Endothelial cell (in vitro differentiated cells): ENCODE results near the gene RTL1. TPM values are rescaled to one million over a fixed set of nuclear protein-coding genes. Genes with fewer than 3 reads are reported as not detected.

Experiments used
- DNase-seq: peaks from one replicate; pipeline ENCODE4 v3.0.0; 2021; ENCODE audit warnings: low spot score
- H3K27ac Mint-ChIP-seq: one replicate; pipeline ENCODE4 v1.8.0; 2021; ENCODE audit warnings: mixed read lengths, inconsistent platforms; ENCODE audit not compliant: unreplicated experiment
- H3K27me3 Mint-ChIP-seq: one replicate; pipeline ENCODE4 v1.8.0; 2021; ENCODE audit warnings: mild to moderate bottlenecking, moderate library complexity, mixed read lengths, inconsistent platforms; ENCODE audit not compliant: unreplicated experiment
- H3K36me3 Mint-ChIP-seq: one replicate; pipeline ENCODE4 v1.8.0; 2021; ENCODE audit warnings: mild to moderate bottlenecking, low read depth, mixed read lengths, inconsistent platforms; ENCODE audit not compliant: unreplicated experiment
- H3K4me1 Mint-ChIP-seq: one replicate; pipeline ENCODE4 v1.8.0; 2021; ENCODE audit warnings: mild to moderate bottlenecking, mixed read lengths, inconsistent platforms; ENCODE audit not compliant: unreplicated experiment
- H3K4me3 Mint-ChIP-seq: one replicate; pipeline ENCODE4 v1.8.0; 2021; ENCODE audit warnings: mild to moderate bottlenecking, mixed read lengths, inconsistent platforms; ENCODE audit not compliant: unreplicated experiment
- H3K9me3 Mint-ChIP-seq: one replicate; pipeline ENCODE4 v1.8.0; 2021; ENCODE audit warnings: mixed read lengths, inconsistent platforms; ENCODE audit not compliant: unreplicated experiment
- CTCF ChIP-seq: fragments of 200-600 bp; sonication (generic); IDR thresholded peaks from one replicate; pipeline ENCODE4 v1.5.0; 2021; ENCODE audit warnings: antibody characterized with exemption; ENCODE audit not compliant: unreplicated experiment
- total RNA-seq: library from RNA; stranded (reverse); fragmentation: NEBNext Ultra II Directional; extraction: Animal tissue kit (Norgen Biotek cat#: 25700); gene quantifications from one replicate; pipeline ENCODE4 v1.2.1, GENCODE V29; 2021; ENCODE audit not compliant: unreplicated experiment

The RTL1 gene
- total RNA-seq, 1 donor from 2014 or later: 0.18 TPM

GRCh38 chr14:100885196-100885595 lies 18.3 kb downstream of the RTL1 start:
- Mint-ChIP-seq H3K27me3 (peaks cover 7% of the 10 kb centered on the region), H3K36me3 (peaks cover 13% of the 10 kb centered on the region), H3K27ac (no peak overlapping the region), H3K4me3 (no peak overlapping the region), H3K4me1 (peaks cover 4% of the 10 kb centered on the region), H3K9me3 (no peaks in the 10 kb centered on the region)
- DNase-seq: no peak
- no peak for TF ChIP-seq CTCF

GRCh38 chr14:100884456-100884855 lies 19.1 kb downstream of the RTL1 start:
- TF ChIP-seq CTCF: no peak
- Mint-ChIP-seq H3K4me1 (peaks cover 3% of the 10 kb centered on the region), H3K36me3 (peaks cover 13% of the 10 kb centered on the region), H3K27me3 (peaks cover 7% of the 10 kb centered on the region), H3K27ac (no peak overlapping the region), H3K4me3 (no peak overlapping the region), H3K9me3 (no peaks in the 10 kb centered on the region)
- no peak for DNase-seq

GRCh38 chr14:100883789-100884101 lies 19.8 kb downstream of the RTL1 start:
- H3K9me3 Mint-ChIP-seq: no peaks in the 10 kb centered on the region
- DNase-seq: no peak
- peaks cover 7% of the 10 kb centered on the region for H3K27me3 Mint-ChIP-seq
- peaks cover 13% of the 10 kb centered on the region for H3K36me3 Mint-ChIP-seq
- no peaks in the 10 kb centered on the region for H3K4me1 Mint-ChIP-seq
- TF ChIP-seq CTCF: no peak
- H3K27ac Mint-ChIP-seq: no peak overlapping the region
- H3K4me3 Mint-ChIP-seq: no peak overlapping the region

- H3K4me1 Mint-ChIP-seq: no peaks in the 10 kb centered on the region
- no peak for TF ChIP-seq CTCF
- H3K4me3 Mint-ChIP-seq: no peak overlapping the region
- H3K36me3 Mint-ChIP-seq: peaks cover 13% of the 10 kb centered on the region
- no peak overlapping the region for H3K27ac Mint-ChIP-seq
- H3K9me3 Mint-ChIP-seq: no peaks in the 10 kb centered on the region
- H3K27me3 Mint-ChIP-seq: peaks cover 8% of the 10 kb centered on the region
- no peak for DNase-seq
These were observed 20.3 kb downstream of the RTL1 start for GRCh38 chr14:100882991-100883788.
